Measurements from ENCODE around the gene SECTM1.

Gene SECTM1

GRCh38 chr17:82332669-82333278 lies 792 bp downstream of the SECTM1 start:
- Histone ChIP-seq H3K27me3 (ENCODE audit: control insufficient read depth, insufficient read depth, low read length) (peaks cover 26% of the 10 kb centered on the region), H3K4me3 (ENCODE audit: low read length) (peak overlapping the region; percentile 15; the same call in 1 of the 2 replicates), H3K9me3 (ENCODE audit: control insufficient read depth, insufficient read depth, low read length) (no peaks in the 10 kb centered on the region), H3K4me1 (ENCODE audit: control insufficient read depth, insufficient read depth, low read length) (peaks cover 9% of the 10 kb centered on the region), H3K36me3 (ENCODE audit: control insufficient read depth, insufficient read depth, low read length) (no peaks in the 10 kb centered on the region), H3K27ac (ENCODE audit: low read length) (no peak overlapping the region)
- WGBS (ENCODE audit: insufficient coverage, insufficient read length): no CpG with 5 or more reads among the region's 32 CpGs
- DNase-seq (ENCODE audit: low read depth, low spot score): no peak

GRCh38 chr17:82331345-82331939 lies 2.1 kb downstream of the SECTM1 start:
- Histone ChIP-seq H3K4me1 (ENCODE audit: control insufficient read depth, insufficient read depth, low read length) (peaks cover 9% of the 10 kb centered on the region), H3K9me3 (ENCODE audit: control insufficient read depth, insufficient read depth, low read length) (no peaks in the 10 kb centered on the region), H3K4me3 (ENCODE audit: low read length) (no peak overlapping the region), H3K27me3 (ENCODE audit: control insufficient read depth, insufficient read depth, low read length) (peaks cover 26% of the 10 kb centered on the region), H3K36me3 (ENCODE audit: control insufficient read depth, insufficient read depth, low read length) (no peaks in the 10 kb centered on the region), H3K27ac (ENCODE audit: low read length) (no peak overlapping the region)
- no CpG with 5 or more reads among the region's 25 CpGs for WGBS (ENCODE audit: insufficient coverage, insufficient read length)
- no peak for DNase-seq (ENCODE audit: low read depth, low spot score)

GRCh38 chr17:82330322-82331239 lies 3.0 kb downstream of the SECTM1 start:
- no peaks in the 10 kb centered on the region for H3K9me3 ChIP-seq (ENCODE audit: control insufficient read depth, insufficient read depth, low read length)
- no peak overlapping the region for H3K27ac ChIP-seq (ENCODE audit: low read length)
- peaks cover 26% of the 10 kb centered on the region for H3K27me3 ChIP-seq (ENCODE audit: control insufficient read depth, insufficient read depth, low read length)
- no peaks in the 10 kb centered on the region for H3K36me3 ChIP-seq (ENCODE audit: control insufficient read depth, insufficient read depth, low read length)
- WGBS (ENCODE audit: insufficient coverage, insufficient read length): no CpG with 5 or more reads among the region's 28 CpGs
- DNase-seq (ENCODE audit: low read depth, low spot score): no peak
- peaks cover 9% of the 10 kb centered on the region for H3K4me1 ChIP-seq (ENCODE audit: control insufficient read depth, insufficient read depth, low read length)
- no peak overlapping the region for H3K4me3 ChIP-seq (ENCODE audit: low read length)

- Histone ChIP-seq H3K4me1 (ENCODE audit: control insufficient read depth, insufficient read depth, low read length) (peaks cover 9% of the 10 kb centered on the region), H3K4me3 (ENCODE audit: low read length) (no peak overlapping the region), H3K27me3 (ENCODE audit: control insufficient read depth, insufficient read depth, low read length) (peaks cover 21% of the 10 kb centered on the region), H3K9me3 (ENCODE audit: control insufficient read depth, insufficient read depth, low read length) (no peaks in the 10 kb centered on the region), H3K27ac (ENCODE audit: low read length) (no peak overlapping the region), H3K36me3 (ENCODE audit: control insufficient read depth, insufficient read depth, low read length) (no peaks in the 10 kb centered on the region)
- WGBS (ENCODE audit: insufficient coverage, insufficient read length): no CpG with 5 or more reads among the region's 19 CpGs
- DNase-seq (ENCODE audit: low read depth, low spot score): no peak
Observed at GRCh38 chr17:82329683-82330321, 3.8 kb downstream of the SECTM1 start.

GRCh38 chr17:82328994-82329507 lies 4.5 kb downstream of the SECTM1 start:
- peaks cover 9% of the 10 kb centered on the region for H3K4me1 ChIP-seq (ENCODE audit: control insufficient read depth, insufficient read depth, low read length)
- DNase-seq (ENCODE audit: low read depth, low spot score): no peak
- WGBS (ENCODE audit: insufficient coverage, insufficient read length): no CpG with 5 or more reads among the region's 15 CpGs

GRCh38 chr17:82328141-82328993 lies 5.2 kb downstream of the SECTM1 start:
- peaks cover 8% of the 10 kb centered on the region for H3K4me1 ChIP-seq (ENCODE audit: control insufficient read depth, insufficient read depth, low read length)
- DNase-seq (ENCODE audit: low read depth, low spot score): no peak
- no peaks in the 10 kb centered on the region for H3K36me3 ChIP-seq (ENCODE audit: control insufficient read depth, insufficient read depth, low read length)
- no peak overlapping the region for H3K4me3 ChIP-seq (ENCODE audit: low read length)
- no peak overlapping the region for H3K27ac ChIP-seq (ENCODE audit: low read length)
- H3K27me3 ChIP-seq (ENCODE audit: control insufficient read depth, insufficient read depth, low read length): peaks cover 10% of the 10 kb centered on the region
- H3K9me3 ChIP-seq (ENCODE audit: control insufficient read depth, insufficient read depth, low read length): no peaks in the 10 kb centered on the region
- WGBS (ENCODE audit: insufficient coverage, insufficient read length): no CpG with 5 or more reads among the region's 28 CpGs

More at GRCh38 chr17:82328994-82329507, 4.5 kb downstream of the SECTM1 start:
- no peak overlapping the region for H3K27ac ChIP-seq (ENCODE audit: low read length)
- H3K9me3 ChIP-seq (ENCODE audit: control insufficient read depth, insufficient read depth, low read length): no peaks in the 10 kb centered on the region
- H3K4me3 ChIP-seq (ENCODE audit: low read length): no peak overlapping the region; the same call in 1 of the 2 replicates
- H3K27me3 ChIP-seq (ENCODE audit: control insufficient read depth, insufficient read depth, low read length): peaks cover 14% of the 10 kb centered on the region
- H3K36me3 ChIP-seq (ENCODE audit: control insufficient read depth, insufficient read depth, low read length): no peaks in the 10 kb centered on the region

GRCh38 chr17:82327757-82328140 lies 5.8 kb downstream of the SECTM1 start:
- H3K4me1 ChIP-seq (ENCODE audit: control insufficient read depth, insufficient read depth, low read length): peaks cover 4% of the 10 kb centered on the region
- H3K4me3 ChIP-seq (ENCODE audit: low read length): no peak overlapping the region
- H3K27me3 ChIP-seq (ENCODE audit: control insufficient read depth, insufficient read depth, low read length): peaks cover 6% of the 10 kb centered on the region
- no peak for DNase-seq (ENCODE audit: low read depth, low spot score)
- H3K27ac ChIP-seq (ENCODE audit: low read length): no peak overlapping the region
- no peaks in the 10 kb centered on the region for H3K36me3 ChIP-seq (ENCODE audit: control insufficient read depth, insufficient read depth, low read length)
- no peaks in the 10 kb centered on the region for H3K9me3 ChIP-seq (ENCODE audit: control insufficient read depth, insufficient read depth, low read length)
- no CpG with 5 or more reads among the region's 16 CpGs for WGBS (ENCODE audit: insufficient coverage, insufficient read length)

GRCh38 chr17:82327289-82327688 lies 6.3 kb downstream of the SECTM1 start:
- WGBS (ENCODE audit: insufficient coverage, insufficient read length): no CpG with 5 or more reads among the region's 15 CpGs
- Histone ChIP-seq H3K9me3 (ENCODE audit: control insufficient read depth, insufficient read depth, low read length) (no peaks in the 10 kb centered on the region), H3K27ac (ENCODE audit: low read length) (no peak overlapping the region), H3K4me3 (ENCODE audit: low read length) (no peak overlapping the region), H3K4me1 (ENCODE audit: control insufficient read depth, insufficient read depth, low read length) (peaks cover 4% of the 10 kb centered on the region), H3K27me3 (ENCODE audit: control insufficient read depth, insufficient read depth, low read length) (peaks cover 2% of the 10 kb centered on the region; the same call in 1 of the 2 replicates), H3K36me3 (ENCODE audit: control insufficient read depth, insufficient read depth, low read length) (no peaks in the 10 kb centered on the region)
- DNase-seq (ENCODE audit: low read depth, low spot score): no peak

GRCh38 chr17:82325286-82326180 lies 8.0 kb downstream of the SECTM1 start:
- peaks cover 4% of the 10 kb centered on the region for H3K4me1 ChIP-seq (ENCODE audit: control insufficient read depth, insufficient read depth, low read length)
- no peaks in the 10 kb centered on the region for H3K36me3 ChIP-seq (ENCODE audit: control insufficient read depth, insufficient read depth, low read length)
- no peak overlapping the region for H3K27ac ChIP-seq (ENCODE audit: low read length)

More at GRCh38 chr17:82325286-82326180, 8.0 kb downstream of the SECTM1 start:
- no peaks in the 10 kb centered on the region for H3K27me3 ChIP-seq (ENCODE audit: control insufficient read depth, insufficient read depth, low read length)
- no peak for DNase-seq (ENCODE audit: low read depth, low spot score)
- WGBS (ENCODE audit: insufficient coverage, insufficient read length): no CpG with 5 or more reads among the region's 30 CpGs
- no peak overlapping the region for H3K4me3 ChIP-seq (ENCODE audit: low read length)
- no peaks in the 10 kb centered on the region for H3K9me3 ChIP-seq (ENCODE audit: control insufficient read depth, insufficient read depth, low read length)
